Fibroblast of villous mesenchyme (primary cell): ENCODE results near the gene NRG3. TPM values are rescaled to one million over a fixed set of nuclear protein-coding genes. Genes with fewer than 3 reads are reported as not detected.

ENCODE experiments used
- DNase-seq: peaks from one replicate; pipeline ENCODE4 v3.0.0-alpha.2; 2010; ENCODE audit warnings: low read depth
- H3K4me3 ChIP-seq: 2 replicates; pipeline ENCODE4 v1.5.1; 2011; ENCODE audit warnings: low read depth, mild to moderate bottlenecking, low read length
- CTCF ChIP-seq: IDR thresholded peaks from 2 replicates; pipeline ENCODE4 v1.5.1; 2012; ENCODE audit warnings: low read depth, mild to moderate bottlenecking, low read length; ENCODE audit not compliant: insufficient read depth
- total RNA-seq: library from RNA; depleted of rRNA; stranded (reverse); fragments of >200 nt; gene quantifications from 2 replicates; pipeline ENCODE4 v1.2.3, GENCODE V29; 2012

The NRG3 gene
- total RNA-seq, 1 donor, result not detected

GRCh38 chr10:82438277-82438676 is 563.3 kb downstream of the NRG3 start:
- no peak for DNase-seq
- no peak overlapping the region for H3K4me3 ChIP-seq
- no peak for TF ChIP-seq CTCF

- no peak for TF ChIP-seq CTCF
- H3K4me3 ChIP-seq, result no peak overlapping the region
- no peak for DNase-seq
Measured at GRCh38 chr10:82440775-82441174, 565.8 kb downstream of the NRG3 start.

DNA sequence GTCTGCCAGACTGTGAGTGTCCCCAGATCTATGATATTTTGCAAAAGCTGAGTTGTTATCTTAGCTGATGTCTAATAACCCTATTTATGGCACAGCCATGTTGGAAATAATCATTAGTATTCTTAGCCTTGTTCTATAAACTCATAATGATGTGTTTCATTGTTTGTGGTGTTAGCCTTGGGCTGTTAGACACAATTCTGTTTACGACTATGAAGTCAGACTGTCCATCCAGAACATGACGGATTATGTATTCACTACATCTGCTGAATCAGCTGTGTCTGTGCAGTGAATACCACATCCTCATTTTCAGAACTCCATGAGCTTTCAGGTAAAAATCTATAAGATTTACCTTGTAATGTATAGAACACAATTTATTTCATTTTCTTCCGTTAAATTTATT is 577.1 kb downstream of the NRG3 start:
- no peak overlapping the region for H3K4me3 ChIP-seq
- no peak for DNase-seq
- TF ChIP-seq CTCF, result no peak

GRCh38 chr10:82452676-82453075 is 577.7 kb downstream of the NRG3 start:
- H3K4me3 ChIP-seq, result no peak overlapping the region
- TF ChIP-seq CTCF, result no peak
- no peak for DNase-seq

DNA sequence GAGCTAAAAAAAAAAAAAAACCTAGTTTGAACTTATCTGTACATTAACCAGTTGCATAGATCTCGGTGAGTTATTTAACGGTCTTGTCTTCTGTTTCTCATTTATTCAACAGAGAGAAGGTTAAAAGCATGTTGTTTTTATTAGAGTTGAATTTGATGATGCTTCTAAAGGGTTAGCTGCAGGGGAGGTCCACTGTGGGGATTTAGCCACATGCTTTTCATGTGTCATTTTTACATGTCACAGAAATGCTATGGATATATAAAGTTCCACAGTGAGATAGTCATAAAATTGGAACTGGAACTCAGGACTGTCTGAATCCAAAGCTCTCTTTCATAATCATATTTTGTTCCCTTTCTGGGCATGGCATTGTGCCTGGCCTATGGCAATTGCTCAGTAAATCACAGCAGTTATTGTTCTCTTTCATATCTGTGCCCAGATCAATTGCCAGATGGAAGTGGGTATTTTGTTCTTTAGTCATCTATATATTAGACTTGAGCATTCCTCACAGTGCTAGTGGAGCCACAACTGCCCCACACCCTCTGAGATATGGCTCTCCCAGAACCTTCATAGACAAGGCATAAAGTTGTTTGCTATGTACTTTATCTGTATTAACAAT is 578.8 kb downstream of the NRG3 start:
- no peak for TF ChIP-seq CTCF
- no peak overlapping the region for H3K4me3 ChIP-seq
- DNase-seq, result no peak

- no peak for DNase-seq
- no peak overlapping the region for H3K4me3 ChIP-seq
- TF ChIP-seq CTCF, result no peak
Measured at GRCh38 chr10:82462910-82463551, 588.0 kb downstream of the NRG3 start.

GRCh38 chr10:82463614-82464013 is 588.6 kb downstream of the NRG3 start:
- DNase-seq, result no peak
- no peak overlapping the region for H3K4me3 ChIP-seq
- TF ChIP-seq CTCF, result no peak
